DND-41 (cell line): ENCODE data around the gene LRRC40.

Source experiments
- ATAC-seq: fragments of 200-7000 bp; cut with Tn5 transposase; 3 replicates; pipeline ENCODE4 v1.9.1; 2021; ENCODE audit warnings: low read depth; ENCODE audit not compliant: insufficient read depth
- DNase-seq: peaks from one replicate; pipeline ENCODE4 v3.0.0-alpha.2; 2020
- H2AFZ ChIP-seq: 2 replicates; pipeline ENCODE4 v1.6.0; 2012; ENCODE audit warnings: low read depth, low read length
- H3K27ac ChIP-seq: 2 replicates; pipeline ENCODE4 v1.5.1; 2012; ENCODE audit warnings: low read length, inconsistent platforms
- H3K27me3 ChIP-seq: fragments of 200-600 bp; sonication (generic); 2 replicates; pipeline ENCODE4 v1.6.0; 2012; ENCODE audit warnings: low read length, mild to moderate bottlenecking, inconsistent platforms; ENCODE audit not compliant: insufficient read depth, poor library complexity
- H3K36me3 ChIP-seq: 2 replicates; pipeline ENCODE4 v1.5.1; 2012; ENCODE audit warnings: low read length, inconsistent platforms; ENCODE audit not compliant: insufficient read depth
- H3K4me1 ChIP-seq: 2 replicates; pipeline ENCODE4 v1.5.1; 2012; ENCODE audit warnings: mild to moderate bottlenecking, low read length; ENCODE audit not compliant: insufficient read depth
- H3K4me2 ChIP-seq: 2 replicates; pipeline ENCODE4 v1.6.0; 2012; ENCODE audit warnings: mild to moderate bottlenecking, moderate library complexity, low read length, inconsistent platforms; ENCODE audit not compliant: insufficient read depth
- H3K4me3 ChIP-seq, 2 experiments: fragments of 200-600 bp in 1 of 2; shearing (Covaris generic) in 1 of 2; 2 replicates each; pipeline ENCODE4 v1.5.1; 2012 to 2016; ENCODE audit warnings: inconsistent platforms in 2 of 2, low read length in 2 of 2, mild to moderate bottlenecking in 2 of 2, low read depth in 1 of 2, moderate library complexity in 1 of 2
- H3K79me2 ChIP-seq: 2 replicates; pipeline ENCODE4 v1.6.0; 2012; ENCODE audit warnings: low read length, inconsistent platforms; ENCODE audit not compliant: insufficient read depth
- H3K9ac ChIP-seq: 2 replicates; pipeline ENCODE4 v1.6.0; 2012; ENCODE audit warnings: low read depth, mild to moderate bottlenecking, inconsistent platforms, low read length, moderate library complexity
- H3K9me3 ChIP-seq: 2 replicates; pipeline ENCODE4 v1.5.1; 2012; ENCODE audit warnings: low read length, moderate library complexity, mild to moderate bottlenecking, inconsistent platforms; ENCODE audit not compliant: insufficient read depth, severe bottlenecking
- H4K20me1 ChIP-seq: 2 replicates; pipeline ENCODE4 v1.6.0; 2012; ENCODE audit warnings: low read length; ENCODE audit not compliant: insufficient read depth
- CTCF ChIP-seq: IDR thresholded peaks from 2 replicates; pipeline ENCODE4 v1.5.1; 2012; ENCODE audit warnings: borderline replicate concordance, low read length, moderate library complexity, mild to moderate bottlenecking; ENCODE audit not compliant: poor library complexity, severe bottlenecking; ENCODE audit errors: extremely low read depth
- EZH2 ChIP-seq: IDR thresholded peaks from 3 replicates; pipeline ENCODE4 v1.6.1; 2012; ENCODE audit warnings: borderline replicate concordance, low read depth, mild to moderate bottlenecking, moderate library complexity, low read length, inconsistent platforms; ENCODE audit not compliant: severe bottlenecking

LRRC40 gene

GRCh38 chr1:70204139-70204538 is 1.2 kb downstream of the LRRC40 start:
- H3K4me3 ChIP-seq, result peak overlapping the region; percentile 96 to 97; a peak in 3 of 4 replicates
- TF ChIP-seq EZH2 (no peak), CTCF (no peak)
- no peaks in the 10 kb centered on the region for H3K9me3 ChIP-seq
- no peak for DNase-seq
- peaks cover 99% of the 10 kb centered on the region for H3K79me2 ChIP-seq
- H3K27ac ChIP-seq, result peak overlapping the region; percentile 47; the same call in 1 of the 2 replicates
- H3K27me3 ChIP-seq, result no peaks in the 10 kb centered on the region
- H3K4me1 ChIP-seq, result peaks cover 57% of the 10 kb centered on the region
- ATAC-seq, result no peak
- H4K20me1 ChIP-seq, result peaks cover 10% of the 10 kb centered on the region; the same call in 1 of the 2 replicates
- peaks cover 17% of the 10 kb centered on the region for H3K36me3 ChIP-seq
- H2AFZ ChIP-seq, result no peak overlapping the region
- peak overlapping the region; percentile 87 for H3K4me2 ChIP-seq
- peak overlapping the region; percentile 73 for H3K9ac ChIP-seq

GRCh38 chr1:70202173-70202758 is 3.1 kb downstream of the LRRC40 start:
- H3K4me3 ChIP-seq, result 0 out of 4 replicates have a peak overlapping the region, but pooled peaks of 1 of the 2 experiments have one; percentile 96

GRCh38 chr1:70200065-70200464 is 5.3 kb downstream of the LRRC40 start:
- H4K20me1 ChIP-seq, result peaks cover 8% of the 10 kb centered on the region; the same call in 1 of the 2 replicates
- peaks cover 98% of the 10 kb centered on the region for H3K79me2 ChIP-seq
- no peak overlapping the region for H3K4me2 ChIP-seq
- no peak for ATAC-seq
- no peak for DNase-seq
- TF ChIP-seq CTCF (no peak), EZH2 (no peak)
- no peak overlapping the region for H2AFZ ChIP-seq
- no peak overlapping the region for H3K27ac ChIP-seq
- H3K4me3 ChIP-seq, result no peak overlapping the region
- peaks cover 30% of the 10 kb centered on the region for H3K4me1 ChIP-seq
- peaks cover 3% of the 10 kb centered on the region for H3K36me3 ChIP-seq
- no peaks in the 10 kb centered on the region for H3K27me3 ChIP-seq
- no peaks in the 10 kb centered on the region for H3K9me3 ChIP-seq
- no peak overlapping the region for H3K9ac ChIP-seq

More at GRCh38 chr1:70202173-70202758, 3.1 kb downstream of the LRRC40 start:
- DNase-seq (no peak), ATAC-seq (no peak)
- Histone ChIP-seq H3K79me2 (peaks cover 99% of the 10 kb centered on the region), H3K4me2 (peak overlapping the region; percentile 87; the same call in 1 of the 2 replicates), H3K4me1 (peaks cover 39% of the 10 kb centered on the region), H3K9ac (no peak overlapping the region), H3K27me3 (no peaks in the 10 kb centered on the region), H3K9me3 (no peaks in the 10 kb centered on the region), H3K27ac (no peak overlapping the region), H2AFZ (no peak overlapping the region), H3K36me3 (peaks cover 3% of the 10 kb centered on the region), H4K20me1 (peaks cover 5% of the 10 kb centered on the region; the same call in 1 of the 2 replicates)
- no peak for TF ChIP-seq CTCF
- no peak for TF ChIP-seq EZH2
